H1 (cell line): ENCODE measurements around the gene BRD7.

Source experiments
- ASH2L ChIP-seq: fragments of 200-600, 300-600 bp; sonication (generic); IDR thresholded peaks from one replicate; pipeline ENCODE4 v1.7.1; 2017; ENCODE audit warnings: low read length
- CEBPB ChIP-seq: IDR thresholded peaks from 2 replicates; pipeline ENCODE4 v1.6.1; 2012; ENCODE audit warnings: low read depth, low read length
- CHD2 ChIP-seq: IDR thresholded peaks from 2 replicates; pipeline ENCODE4 v1.6.1; 2012; ENCODE audit warnings: low read length, improper control_type of control experiment
- CTCF ChIP-seq, 3 experiments: IDR thresholded peaks; 1 replicate in 2 of 3; 2 replicates in 1 of 3; pipeline versions ENCODE4 v1.5.1 to v1.6.1; 2011; ENCODE audit warnings: low read length in 3 of 3, mild to moderate bottlenecking in 3 of 3, inconsistent platforms in 2 of 3, low read depth in 1 of 3, moderate library complexity in 1 of 3; ENCODE audit not compliant: insufficient read depth in 1 of 3; ENCODE audit errors: control extremely low read depth in 1 of 3
- EZH2 ChIP-seq: fragments of 200-600 bp; sonication (generic); IDR thresholded peaks from 2 replicates; pipeline ENCODE4 v1.7.1; 2012; ENCODE audit warnings: low read depth, mild to moderate bottlenecking, moderate library complexity, low read length, inconsistent platforms; ENCODE audit not compliant: severe bottlenecking
- GTF2F1 ChIP-seq: IDR thresholded peaks from 2 replicates; pipeline ENCODE4 v1.6.1; 2012; ENCODE audit warnings: low read depth, low read length, improper control_type of control experiment, borderline replicate concordance
- KDM1A ChIP-seq: fragments of 200-600, 300-600 bp; sonication (generic); IDR thresholded peaks from 2 replicates; pipeline ENCODE4 v1.7.1; 2016; ENCODE audit warnings: mild to moderate bottlenecking, low read length, borderline replicate concordance
- MAFK ChIP-seq: IDR thresholded peaks from 2 replicates; pipeline ENCODE4 v1.6.1; 2012; ENCODE audit warnings: low read depth, mild to moderate bottlenecking, improper control_type of control experiment, low read length
- ZNF274 ChIP-seq: IDR thresholded peaks from 2 replicates; pipeline ENCODE4 v1.7.0; 2012; ENCODE audit warnings: low read length, borderline replicate concordance; ENCODE audit errors: extremely low read depth

GRCh38 chr16:50389900-50390299 lies 21.1 kb upstream of the BRD7 start:
- TF ChIP-seq CTCF (IDR thresholded peaks at IDR 0.05; ENCODE audit: control extremely low read depth in 1 of 3, insufficient read depth in 1 of 3, low read depth in 1 of 3, low read length in 3 of 3) (no peak), KDM1A (no peak), ASH2L (no peak), CHD2 (no peak), ZNF274 (no peak), EZH2 (no peak), GTF2F1 (no peak), CEBPB (no peak), MAFK (no peak)
